Nephron progenitor cell (in vitro differentiated cells): ENCODE results near the gene KIT.
"Not testable (repeated sequence)": the region's sequence is repeated elsewhere in the genome, so short reads cannot be mapped to it uniquely, and the experiment has no call there.

Experiments used
- DNase-seq: peaks from one replicate; pipeline ENCODE4 v3.0.0; 2021
- H3K27ac Mint-ChIP-seq: 2 replicates; pipeline ENCODE4 v1.8.0; 2021; ENCODE audit warnings: mild to moderate bottlenecking, moderate library complexity, mixed read lengths
- H3K27me3 Mint-ChIP-seq: 2 replicates; pipeline ENCODE4 v1.8.0; 2021; ENCODE audit warnings: mild to moderate bottlenecking, low read depth, mixed read lengths; ENCODE audit not compliant: poor library complexity
- H3K36me3 Mint-ChIP-seq: 2 replicates; pipeline ENCODE4 v1.8.0; 2021; ENCODE audit warnings: low read depth, mixed read lengths
- H3K4me1 Mint-ChIP-seq: 2 replicates; pipeline ENCODE4 v1.8.0; 2021; ENCODE audit warnings: mixed read lengths
- H3K4me3 Mint-ChIP-seq: 2 replicates; pipeline ENCODE4 v1.8.0; 2021; ENCODE audit warnings: mild to moderate bottlenecking, moderate library complexity, mixed read lengths
- H3K9me3 Mint-ChIP-seq: 2 replicates; pipeline ENCODE4 v1.8.0; 2021; ENCODE audit warnings: mild to moderate bottlenecking, moderate library complexity, mixed read lengths
- CTCF ChIP-seq: fragments of 200-600 bp; sonication (generic); IDR thresholded peaks from 2 replicates; pipeline ENCODE4 v1.5.0; 2021; ENCODE audit warnings: antibody characterized with exemption

Gene KIT

GRCh38 chr4:54626113-54626512 is 31.6 kb upstream of the KIT start:
- Mint-ChIP-seq H3K36me3 (no peaks in the 10 kb centered on the region), H3K27ac (peak overlapping the region; percentile 35), H3K4me1 (peaks cover 18% of the 10 kb centered on the region), H3K4me3 (no peak overlapping the region), H3K27me3 (peaks cover 21% of the 10 kb centered on the region), H3K9me3 (peaks cover under 1% of the 10 kb centered on the region)
- no peak for DNase-seq
- no peak for TF ChIP-seq CTCF

GRCh38 chr4:54632537-54632936 is 25.2 kb upstream of the KIT start:
- Mint-ChIP-seq H3K27ac (no peak overlapping the region), H3K36me3 (no peaks in the 10 kb centered on the region), H3K9me3 (no peaks in the 10 kb centered on the region), H3K27me3 (peaks cover 19% of the 10 kb centered on the region), H3K4me3 (no peak overlapping the region), H3K4me1 (peaks cover 4% of the 10 kb centered on the region)
- DNase-seq, result no peak
- no peak for TF ChIP-seq CTCF

GRCh38 chr4:54633102-54633740 is 24.5 kb upstream of the KIT start:
- H3K4me1 Mint-ChIP-seq, H3K36me3 Mint-ChIP-seq, H3K27ac Mint-ChIP-seq, H3K4me3 Mint-ChIP-seq, DNase-seq, H3K9me3 Mint-ChIP-seq: not testable (repeated sequence)
- peaks cover 16% of the 10 kb centered on the region for H3K27me3 Mint-ChIP-seq

GRCh38 chr4:54635318-54635717 is 22.4 kb upstream of the KIT start:
- H3K4me1 Mint-ChIP-seq, result peaks cover 9% of the 10 kb centered on the region
- H3K9me3 Mint-ChIP-seq, result no peaks in the 10 kb centered on the region
- H3K27ac Mint-ChIP-seq, result peak overlapping the region; percentile 30
- H3K27me3 Mint-ChIP-seq, result peaks cover 3% of the 10 kb centered on the region
- no peak for DNase-seq
- TF ChIP-seq CTCF, result no peak
- no peaks in the 10 kb centered on the region for H3K36me3 Mint-ChIP-seq
- no peak overlapping the region for H3K4me3 Mint-ChIP-seq

GRCh38 chr4:54637325-54637724 is 20.4 kb upstream of the KIT start:
- Mint-ChIP-seq H3K4me1 (peaks cover 9% of the 10 kb centered on the region), H3K9me3 (no peaks in the 10 kb centered on the region), H3K36me3 (no peaks in the 10 kb centered on the region), H3K4me3 (no peak overlapping the region), H3K27ac (no peak overlapping the region), H3K27me3 (peaks cover 3% of the 10 kb centered on the region)
- TF ChIP-seq CTCF, result no peak
- no peak for DNase-seq

GRCh38 chr4:54641101-54641500 is 16.7 kb upstream of the KIT start:
- H3K36me3 Mint-ChIP-seq, H3K4me3 Mint-ChIP-seq, DNase-seq, H3K27ac Mint-ChIP-seq, H3K27me3 Mint-ChIP-seq, H3K9me3 Mint-ChIP-seq: not testable (repeated sequence)
- H3K4me1 Mint-ChIP-seq, result peaks cover 13% of the 10 kb centered on the region

- DNase-seq, result no peak
- no peak for TF ChIP-seq CTCF
- Mint-ChIP-seq H3K27ac (no peak overlapping the region), H3K4me3 (no peak overlapping the region), H3K4me1 (peaks cover 13% of the 10 kb centered on the region), H3K36me3 (no peaks in the 10 kb centered on the region), H3K9me3 (no peaks in the 10 kb centered on the region), H3K27me3 (peaks cover 4% of the 10 kb centered on the region)
Measured at GRCh38 chr4:54643172-54643571, 14.6 kb upstream of the KIT start.
